ENCODE results near the gene SLC11A1.

Gene SLC11A1, protein sequence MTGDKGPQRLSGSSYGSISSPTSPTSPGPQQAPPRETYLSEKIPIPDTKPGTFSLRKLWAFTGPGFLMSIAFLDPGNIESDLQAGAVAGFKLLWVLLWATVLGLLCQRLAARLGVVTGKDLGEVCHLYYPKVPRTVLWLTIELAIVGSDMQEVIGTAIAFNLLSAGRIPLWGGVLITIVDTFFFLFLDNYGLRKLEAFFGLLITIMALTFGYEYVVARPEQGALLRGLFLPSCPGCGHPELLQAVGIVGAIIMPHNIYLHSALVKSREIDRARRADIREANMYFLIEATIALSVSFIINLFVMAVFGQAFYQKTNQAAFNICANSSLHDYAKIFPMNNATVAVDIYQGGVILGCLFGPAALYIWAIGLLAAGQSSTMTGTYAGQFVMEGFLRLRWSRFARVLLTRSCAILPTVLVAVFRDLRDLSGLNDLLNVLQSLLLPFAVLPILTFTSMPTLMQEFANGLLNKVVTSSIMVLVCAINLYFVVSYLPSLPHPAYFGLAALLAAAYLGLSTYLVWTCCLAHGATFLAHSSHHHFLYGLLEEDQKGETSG

GRCh38 chr2:218381916-218382366 lies at the start of gene SLC11A1:
TSS of gene SLC11A1 (plus strand) at chr2:218382273. CDS start at chr2:218382369, 96 bp downstream.
- Mint-ChIP-seq H3K4me3 (no peak within 1 kb of the TSS), H3K27ac (no peak within 1 kb of the TSS), H3K9me3 (no peaks in the 10 kb centered on the region), H3K4me1 (peaks cover 10% of the 10 kb centered on the region), H3K27me3 (peaks cover 2% of the 10 kb centered on the region)
- no peak for DNase-seq
- ATAC-seq = peak; percentile 19

DNA sequence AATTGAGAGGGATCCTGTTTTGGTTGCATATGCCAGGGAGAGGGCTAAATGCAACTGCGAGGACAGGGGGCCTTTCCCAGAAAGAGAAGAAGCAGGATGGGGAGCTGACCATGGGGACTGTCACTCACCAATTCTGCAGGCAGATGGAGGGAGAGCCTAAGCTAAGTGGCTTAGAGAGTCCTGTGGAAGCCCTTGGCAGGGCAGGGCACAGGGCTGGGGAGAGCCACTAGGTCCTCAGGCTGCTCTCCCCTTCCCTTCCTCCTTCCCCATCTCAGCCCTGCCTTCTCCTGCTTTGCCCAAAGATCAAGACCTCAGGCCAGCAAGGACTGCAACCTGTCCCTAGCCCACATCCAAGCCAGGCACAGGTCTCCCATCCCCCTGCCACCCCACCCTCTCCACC lies 49.8 kb upstream of the SLC11A1 start:
- Mint-ChIP-seq H3K4me3 (no peak overlapping the region), H3K27ac (peak overlapping the region in 1 of 2 donors; percentile 22), H3K27me3 (no peaks in the 10 kb centered on the region), H3K4me1 (peaks cover 14% of the 10 kb centered on the region), H3K9me3 (no peaks in the 10 kb centered on the region)
- peak; percentile 29 for ATAC-seq
- no peak for DNase-seq

DNA sequence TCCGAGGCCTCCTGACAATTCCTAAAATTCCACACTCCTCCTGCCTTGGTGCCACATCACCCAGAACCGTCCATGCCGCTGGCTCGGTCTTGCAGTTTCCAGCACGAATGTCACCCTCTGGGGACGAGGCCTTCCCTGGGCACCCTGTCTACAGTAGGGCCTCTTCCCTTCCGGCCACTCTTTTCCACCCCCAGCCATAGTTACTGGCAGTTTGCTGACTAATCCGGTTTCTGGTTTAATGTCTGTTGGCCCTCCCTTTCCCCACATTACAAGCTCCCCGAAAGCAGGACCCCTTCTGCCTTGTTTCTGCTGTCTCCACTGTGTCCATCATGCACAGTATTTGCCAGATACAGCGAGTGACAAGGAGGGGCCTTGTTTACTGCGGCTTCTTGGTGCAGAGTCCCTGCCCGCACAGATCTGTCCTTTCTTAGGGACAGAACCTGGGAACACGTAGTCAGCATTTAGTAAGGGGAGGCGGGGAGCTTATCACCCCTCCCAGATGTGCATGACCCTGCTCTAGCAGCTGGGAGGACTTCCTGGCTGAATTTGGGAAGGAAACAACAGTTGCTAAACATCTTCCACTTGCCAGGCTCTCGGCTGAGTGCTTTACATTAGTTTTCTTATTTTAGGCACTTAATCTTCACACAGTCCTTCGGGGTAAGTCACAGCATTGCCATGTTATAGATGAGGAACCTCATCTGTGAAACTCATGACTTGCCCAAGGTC lies 49.0 kb upstream of the SLC11A1 start:
- Mint-ChIP-seq H3K27ac (no peak overlapping the region), H3K9me3 (no peaks in the 10 kb centered on the region), H3K4me3 (no peak overlapping the region), H3K27me3 (no peaks in the 10 kb centered on the region), H3K4me1 (peaks cover 14% of the 10 kb centered on the region)
- no peak for DNase-seq
- ATAC-seq = no peak

- ATAC-seq = no peak
- no peaks in the 10 kb centered on the region for H3K27me3 Mint-ChIP-seq
- H3K4me1 Mint-ChIP-seq = peaks cover 7% of the 10 kb centered on the region
Measured at GRCh38 chr2:218334531-218334930, 47.5 kb upstream of the SLC11A1 start.

DNA sequence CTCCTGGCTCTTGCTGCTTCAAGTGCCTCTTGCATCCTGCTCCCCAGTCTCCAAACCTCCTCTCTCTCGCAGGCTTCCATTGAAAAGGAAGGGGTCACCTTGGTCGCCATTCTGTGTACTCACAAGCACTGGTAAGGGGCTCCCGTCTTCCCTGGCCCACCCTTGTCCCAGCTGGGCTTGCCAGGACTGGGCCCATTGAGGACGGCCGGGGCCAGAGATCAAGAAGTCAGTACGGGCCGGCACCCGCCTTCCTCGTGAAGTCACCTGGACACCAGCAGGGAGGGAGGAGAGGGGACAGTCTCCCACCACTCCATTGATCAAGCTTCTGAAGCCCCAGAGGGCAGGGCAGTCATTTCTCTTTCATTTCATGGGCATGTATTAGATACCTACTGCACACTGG lies 41.4 kb upstream of the SLC11A1 start:
- Mint-ChIP-seq H3K27ac (no peak overlapping the region), H3K27me3 (no peaks in the 10 kb centered on the region), H3K4me1 (no peaks in the 10 kb centered on the region), H3K9me3 (no peaks in the 10 kb centered on the region), H3K4me3 (no peak overlapping the region)
- DNase-seq (no peak), ATAC-seq (no peak)

More at GRCh38 chr2:218334531-218334930, 47.5 kb upstream of the SLC11A1 start:
- H3K9me3 Mint-ChIP-seq = no peaks in the 10 kb centered on the region
- H3K27ac Mint-ChIP-seq = no peak overlapping the region
- no peak for DNase-seq
- H3K4me3 Mint-ChIP-seq = no peak overlapping the region

DNA sequence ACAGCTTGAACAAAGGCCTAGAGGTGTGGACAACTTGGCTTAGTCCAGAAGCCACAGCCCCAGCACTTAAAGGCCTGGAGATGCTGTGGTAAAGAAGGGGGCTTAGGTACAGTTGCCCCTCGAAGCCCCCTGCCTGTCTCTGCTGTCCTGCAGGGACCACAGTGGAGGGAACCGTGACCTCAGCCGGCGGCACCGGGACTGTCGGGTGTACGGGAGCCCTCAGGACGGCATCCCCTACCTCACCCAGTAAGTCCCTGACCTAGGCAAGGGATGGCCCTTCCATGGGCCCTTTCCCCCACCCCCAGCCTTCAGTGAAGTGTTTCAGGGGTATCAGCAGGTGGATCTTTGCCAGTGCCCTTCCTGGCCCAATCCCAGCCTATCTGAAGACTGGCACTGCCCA lies 40.7 kb upstream of the SLC11A1 start:
- H3K4me1 Mint-ChIP-seq = no peaks in the 10 kb centered on the region
- H3K9me3 Mint-ChIP-seq = no peaks in the 10 kb centered on the region
- no peak overlapping the region for H3K4me3 Mint-ChIP-seq
- no peak overlapping the region for H3K27ac Mint-ChIP-seq
- ATAC-seq = no peak
- DNase-seq = no peak
- no peaks in the 10 kb centered on the region for H3K27me3 Mint-ChIP-seq

GRCh38 chr2:218342837-218343236 lies 39.2 kb upstream of the SLC11A1 start:
- ATAC-seq = no peak

GRCh38 chr2:218343591-218343990 lies 38.5 kb upstream of the SLC11A1 start:
- no peaks in the 10 kb centered on the region for H3K4me1 Mint-ChIP-seq
- no peaks in the 10 kb centered on the region for H3K9me3 Mint-ChIP-seq
- no peaks in the 10 kb centered on the region for H3K27me3 Mint-ChIP-seq
- ATAC-seq (no peak), DNase-seq (no peak)
- H3K27ac Mint-ChIP-seq = peak overlapping the region in 1 of 2 donors; percentile 84
- no peak overlapping the region for H3K4me3 Mint-ChIP-seq

More at GRCh38 chr2:218342837-218343236, 39.2 kb upstream of the SLC11A1 start:
- no peak overlapping the region for H3K4me3 Mint-ChIP-seq
- H3K4me1 Mint-ChIP-seq = no peaks in the 10 kb centered on the region
- H3K9me3 Mint-ChIP-seq = no peaks in the 10 kb centered on the region
- no peak overlapping the region for H3K27ac Mint-ChIP-seq
- H3K27me3 Mint-ChIP-seq = no peaks in the 10 kb centered on the region
- DNase-seq = no peak

GRCh38 chr2:218344090-218344754 lies 37.9 kb upstream of the SLC11A1 start:
- Mint-ChIP-seq H3K9me3 (no peaks in the 10 kb centered on the region), H3K4me1 (no peaks in the 10 kb centered on the region), H3K27me3 (no peaks in the 10 kb centered on the region), H3K27ac (peak overlapping the region in 1 of 2 donors; percentile 94), H3K4me3 (no peak overlapping the region)
- DNase-seq (no peak), ATAC-seq (no peak)

DNA sequence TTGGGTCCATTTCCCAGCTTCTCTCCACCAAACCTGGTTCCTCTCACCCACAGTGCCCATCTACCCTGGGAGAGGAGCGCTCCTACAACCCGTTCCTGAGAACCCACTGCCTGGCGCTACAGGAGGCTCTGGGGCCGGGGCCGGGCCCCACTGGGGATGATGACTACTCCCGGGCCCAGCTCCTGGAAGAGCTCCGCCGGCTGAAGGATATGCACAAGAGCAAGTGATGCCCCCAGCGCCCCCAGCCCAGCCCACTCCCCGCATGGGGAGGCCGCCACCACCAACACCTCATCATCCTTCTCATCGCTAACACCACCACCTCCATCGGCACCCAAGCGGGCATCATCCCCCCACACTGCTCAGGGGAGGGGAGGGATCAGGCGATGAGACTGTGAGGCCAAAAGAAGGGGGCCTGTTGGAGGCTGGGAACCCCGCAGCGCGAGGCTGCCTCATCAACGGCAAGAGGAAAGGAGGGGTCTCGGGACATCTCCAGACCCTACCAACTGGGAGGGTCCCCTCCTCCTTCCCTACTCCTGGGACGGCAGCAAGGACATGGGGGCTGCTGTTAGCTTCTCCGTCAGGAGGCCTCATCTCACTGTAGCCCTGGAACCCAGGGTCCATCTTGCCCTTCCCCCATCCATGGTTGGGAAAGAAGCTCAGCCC lies 37.2 kb upstream of the SLC11A1 start:
- no peak overlapping the region for H3K4me3 Mint-ChIP-seq
- peaks cover 0 to 5% of the 10 kb centered on the region in 2 donors for H3K9me3 Mint-ChIP-seq
- no peak overlapping the region for H3K27ac Mint-ChIP-seq
- H3K27me3 Mint-ChIP-seq = no peaks in the 10 kb centered on the region
- no peaks in the 10 kb centered on the region for H3K4me1 Mint-ChIP-seq
- no peak for DNase-seq
- ATAC-seq = no peak

DNA sequence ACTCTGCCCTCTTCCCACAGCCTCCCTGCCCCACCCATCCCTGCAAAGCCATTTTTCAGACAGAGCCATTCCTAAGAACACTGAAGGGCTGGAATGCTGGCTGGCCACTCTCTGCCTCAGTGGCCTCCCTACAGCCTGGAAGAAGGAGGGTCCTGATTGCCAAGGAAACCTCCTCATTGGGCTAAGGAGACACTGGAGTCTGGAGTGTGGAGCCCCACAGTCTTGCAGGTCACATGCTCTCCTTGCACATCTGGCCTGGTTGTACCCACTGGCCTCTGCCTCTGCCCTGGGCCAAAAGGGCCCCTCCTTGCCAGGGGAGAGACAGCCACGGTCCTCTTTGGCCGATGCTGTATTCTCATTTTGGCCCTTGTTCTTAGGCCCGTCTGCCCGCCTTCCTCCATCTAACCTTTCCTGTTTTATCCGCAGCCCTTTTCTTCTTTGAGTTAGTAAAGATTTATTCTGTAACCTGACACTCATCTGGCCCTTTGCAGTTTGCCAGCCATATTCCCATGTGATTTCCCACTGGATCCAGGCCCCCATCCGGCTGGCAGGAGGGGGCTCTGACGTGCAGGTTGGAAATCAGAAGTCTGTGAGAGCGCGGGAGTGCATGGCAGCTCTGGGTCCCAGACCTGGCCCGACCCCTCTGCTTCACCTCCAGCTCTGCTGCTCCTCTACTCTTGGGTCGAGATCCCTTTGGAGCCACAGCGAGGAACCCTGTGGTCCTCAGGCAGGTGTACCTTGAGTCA lies 36.4 kb upstream of the SLC11A1 start:
- ATAC-seq (no peak), DNase-seq (no peak)
- no peak overlapping the region for H3K4me3 Mint-ChIP-seq
- no peaks in the 10 kb centered on the region for H3K4me1 Mint-ChIP-seq
- peak overlapping the region in 1 of 2 donors; percentile 81 for H3K27ac Mint-ChIP-seq
- H3K27me3 Mint-ChIP-seq = no peaks in the 10 kb centered on the region
- peaks cover 0 to 5% of the 10 kb centered on the region in 2 donors for H3K9me3 Mint-ChIP-seq

DNA sequence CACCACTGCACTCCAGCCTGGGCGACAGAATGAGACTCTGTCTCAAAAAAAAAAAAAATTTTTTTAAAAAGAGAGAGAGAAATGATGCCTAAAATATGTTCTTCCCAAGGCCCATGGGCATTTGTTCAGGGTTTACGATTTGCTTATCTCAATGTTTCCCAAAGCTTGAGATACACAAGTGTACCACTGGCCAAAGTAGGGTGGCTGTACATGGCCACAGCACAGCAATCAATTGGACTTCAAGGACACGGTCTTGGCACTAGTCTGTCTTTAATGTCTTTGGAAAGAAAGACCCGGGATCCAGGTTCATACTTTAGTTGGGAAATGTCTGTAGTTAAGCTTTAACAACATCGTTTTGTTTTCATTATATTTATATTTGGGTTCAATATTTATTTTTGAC lies 34.9 kb upstream of the SLC11A1 start:
- H3K4me1 Mint-ChIP-seq = no peaks in the 10 kb centered on the region
- no peak for ATAC-seq
- H3K9me3 Mint-ChIP-seq = peaks cover 8 to 11% of the 10 kb centered on the region in 2 donors

DNA sequence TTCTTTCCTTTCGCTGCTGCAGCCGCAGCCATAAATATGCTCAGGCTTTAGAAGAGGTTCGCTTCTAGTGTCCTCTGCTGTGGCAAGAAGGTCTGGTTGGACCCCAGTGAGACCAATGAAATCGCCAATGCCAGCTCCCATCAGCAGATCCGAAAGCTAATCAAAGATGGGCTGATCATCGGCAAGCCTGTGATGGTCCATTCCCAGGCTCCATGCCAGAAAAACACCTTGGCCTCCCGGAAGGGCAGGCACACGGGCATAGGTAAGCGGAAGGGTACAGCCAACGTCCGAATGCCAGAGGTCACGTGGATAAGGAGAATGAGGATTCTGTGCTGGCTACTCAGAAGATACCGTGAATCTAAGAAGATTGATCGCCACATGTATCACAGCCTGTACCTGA lies 28.0 kb upstream of the SLC11A1 start:
- Mint-ChIP-seq H3K27ac (no peak overlapping the region), H3K27me3 (no peaks in the 10 kb centered on the region), H3K4me1 (peaks cover 6% of the 10 kb centered on the region), H3K9me3 (peaks cover 9 to 20% of the 10 kb centered on the region in 2 donors), H3K4me3 (no peak overlapping the region)
- ATAC-seq (no peak), DNase-seq (no peak)

More for the DNA sequence above, 34.9 kb upstream of the SLC11A1 start:
- Mint-ChIP-seq H3K27me3 (no peaks in the 10 kb centered on the region), H3K27ac (no peak overlapping the region), H3K4me3 (no peak overlapping the region)
- DNase-seq = no peak

DNA sequence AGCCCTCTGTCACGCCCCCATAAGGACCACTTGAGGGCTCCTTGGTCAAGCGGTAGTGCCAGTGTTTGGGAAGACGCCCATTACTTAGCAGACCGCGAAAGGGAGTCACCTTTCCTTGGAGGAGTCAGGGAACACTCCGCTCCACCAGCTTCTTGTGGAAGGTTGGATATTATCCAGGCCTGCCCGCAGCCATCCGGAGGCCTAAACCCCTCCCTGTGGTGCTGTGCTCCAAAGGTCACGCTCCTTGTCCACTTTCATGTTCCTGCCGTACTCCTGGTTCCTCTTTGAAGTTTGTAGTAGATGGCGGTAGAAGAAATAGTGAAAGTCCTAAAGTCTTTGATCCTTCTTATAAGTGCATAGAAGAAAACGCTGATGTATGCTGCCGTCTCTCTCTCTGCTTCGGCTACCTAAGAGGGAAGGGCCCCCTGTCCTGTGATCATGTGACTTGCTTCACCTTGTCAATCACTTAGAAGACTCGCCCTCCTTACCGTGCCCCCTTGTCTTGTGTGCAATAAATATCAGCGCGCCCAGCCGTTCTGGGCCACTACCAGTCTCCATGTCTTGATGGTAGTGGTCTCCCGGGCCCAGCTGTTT lies 27.1 kb upstream of the SLC11A1 start:
- Mint-ChIP-seq H3K27ac (no peak overlapping the region), H3K4me1 (peaks cover 6% of the 10 kb centered on the region), H3K9me3 (peaks cover 9 to 15% of the 10 kb centered on the region in 2 donors), H3K27me3 (no peaks in the 10 kb centered on the region), H3K4me3 (no peak overlapping the region)
- DNase-seq = no peak
- no peak for ATAC-seq

All from stimulated activated naive CD8-positive, alpha-beta T cell treated with anti-CD3 and anti-CD28 coated beads, Interleukin-15, amount 100 ng/mL, for 72 hours (primary cell).